OCI-LY3 (cell line): ENCODE data around the gene TNFRSF18.
A peak's percentile ranks its signal among the peaks of the same experiment; 100 is the strongest.

Experiments
- H2AFZ ChIP-seq: fragments of 200-600, 300-600 bp; shearing (Covaris generic); 2 replicates; pipeline ENCODE4 v1.6.0; 2014; ENCODE audit warnings: antibody characterized with exemption, low read depth, low read length
- H3K27ac ChIP-seq: fragments of 200-600, 300-600 bp; sonication (generic); 2 replicates; pipeline ENCODE4 v1.5.1; 2014; ENCODE audit warnings: mild to moderate bottlenecking, low read length, moderate library complexity, mixed read lengths
- H3K27me3 ChIP-seq: fragments of 200-600, 300-600 bp; sonication (generic); 2 replicates; pipeline ENCODE4 v1.6.1; 2014; ENCODE audit warnings: low read depth, low read length, mixed read lengths
- H3K36me3 ChIP-seq: fragments of 200-600, 300-600 bp; sonication (generic); replicated peaks from 2 replicates; pipeline ENCODE3; 2014; ENCODE audit warnings: low read depth, low read length, mixed read lengths
- H3K4me1 ChIP-seq: fragments of 300-600, 200-600 bp; sonication (generic); 2 replicates; pipeline ENCODE4 v1.6.1; 2014; ENCODE audit warnings: low read length, mixed read lengths
- H3K4me2 ChIP-seq: fragments of 200-600, 300-600 bp; sonication (generic); 2 replicates; pipeline ENCODE4 v1.6.1; 2014; ENCODE audit warnings: low read length, mixed read lengths
- H3K4me3 ChIP-seq: fragments of 300-600, 200-600 bp; sonication (generic); 2 replicates; pipeline ENCODE4 v1.5.1; 2014; ENCODE audit warnings: antibody characterized with exemption, mild to moderate bottlenecking, low read length, moderate library complexity
- H3K79me2 ChIP-seq: fragments of 300-600, 200-600 bp; shearing (Covaris generic); 2 replicates; pipeline ENCODE4 v1.6.1; 2014; ENCODE audit warnings: mild to moderate bottlenecking, low read length, mixed read lengths
- H3K9ac ChIP-seq: fragments of 300-600, 200-600 bp; shearing (Covaris generic); 2 replicates; pipeline ENCODE4 v1.6.0; 2014; ENCODE audit warnings: mild to moderate bottlenecking, low read length, moderate library complexity
- H3K9me3 ChIP-seq: fragments of 200-600, 300-600 bp; shearing (Covaris generic); 2 replicates; pipeline ENCODE4 v1.6.1; 2014; ENCODE audit warnings: low read length, mixed read lengths; ENCODE audit not compliant: insufficient read depth
- H4K20me1 ChIP-seq: fragments of 200-600, 300-600 bp; sonication (generic); 2 replicates; pipeline ENCODE4 v1.6.1; 2016; ENCODE audit warnings: low read length, mixed read lengths; ENCODE audit not compliant: insufficient read depth
- EZH2phosphoT487 ChIP-seq: fragments of 200-600 bp; shearing (Covaris generic); IDR thresholded peaks from 2 replicates; pipeline ENCODE4 v1.6.1; 2018; ENCODE audit warnings: antibody characterized with exemption, mixed run types, low read depth
- TF ChIP-seq, protein P1 (sequence below): fragments of 200-600, 300-600 bp; sonication (generic); IDR thresholded peaks from 2 replicates; pipeline ENCODE4 v1.5.1; 2014; ENCODE audit warnings: antibody characterized with exemption, low read length, low read depth

Gene TNFRSF18

DNA sequence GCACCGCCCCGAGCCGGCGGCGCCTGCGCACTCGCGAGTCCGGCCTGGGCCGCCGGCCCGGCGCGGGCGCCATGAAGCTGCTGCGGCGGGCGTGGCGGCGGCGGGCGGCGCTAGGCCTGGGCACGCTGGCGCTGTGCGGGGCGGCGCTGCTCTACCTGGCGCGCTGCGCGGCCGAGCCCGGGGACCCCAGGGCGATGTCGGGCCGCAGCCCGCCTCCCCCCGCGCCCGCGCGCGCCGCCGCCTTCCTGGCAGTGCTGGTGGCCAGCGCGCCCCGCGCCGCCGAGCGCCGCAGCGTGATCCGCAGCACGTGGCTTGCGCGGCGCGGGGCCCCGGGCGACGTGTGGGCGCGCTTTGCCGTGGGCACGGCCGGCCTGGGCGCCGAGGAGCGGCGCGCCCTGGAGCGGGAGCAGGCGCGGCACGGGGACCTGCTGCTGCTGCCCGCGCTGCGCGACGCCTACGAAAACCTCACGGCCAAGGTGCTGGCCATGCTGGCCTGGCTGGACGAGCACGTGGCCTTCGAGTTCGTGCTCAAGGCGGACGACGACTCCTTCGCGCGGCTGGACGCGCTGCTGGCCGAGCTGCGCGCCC, 25.9 kb upstream of the TNFRSF18 start, which contains the start of gene B3GALT6:
Gene B3GALT6 (plus strand): TSS at position 30 of the 588 bp plus-strand sequence. CDS start 42 bp downstream, at position 72.
- Histone ChIP-seq H3K36me3 (peaks cover 40% of the 10 kb centered on the region), H4K20me1 (peaks cover 10% of the 10 kb centered on the region; the same call in 1 of the 2 replicates)

DNA sequence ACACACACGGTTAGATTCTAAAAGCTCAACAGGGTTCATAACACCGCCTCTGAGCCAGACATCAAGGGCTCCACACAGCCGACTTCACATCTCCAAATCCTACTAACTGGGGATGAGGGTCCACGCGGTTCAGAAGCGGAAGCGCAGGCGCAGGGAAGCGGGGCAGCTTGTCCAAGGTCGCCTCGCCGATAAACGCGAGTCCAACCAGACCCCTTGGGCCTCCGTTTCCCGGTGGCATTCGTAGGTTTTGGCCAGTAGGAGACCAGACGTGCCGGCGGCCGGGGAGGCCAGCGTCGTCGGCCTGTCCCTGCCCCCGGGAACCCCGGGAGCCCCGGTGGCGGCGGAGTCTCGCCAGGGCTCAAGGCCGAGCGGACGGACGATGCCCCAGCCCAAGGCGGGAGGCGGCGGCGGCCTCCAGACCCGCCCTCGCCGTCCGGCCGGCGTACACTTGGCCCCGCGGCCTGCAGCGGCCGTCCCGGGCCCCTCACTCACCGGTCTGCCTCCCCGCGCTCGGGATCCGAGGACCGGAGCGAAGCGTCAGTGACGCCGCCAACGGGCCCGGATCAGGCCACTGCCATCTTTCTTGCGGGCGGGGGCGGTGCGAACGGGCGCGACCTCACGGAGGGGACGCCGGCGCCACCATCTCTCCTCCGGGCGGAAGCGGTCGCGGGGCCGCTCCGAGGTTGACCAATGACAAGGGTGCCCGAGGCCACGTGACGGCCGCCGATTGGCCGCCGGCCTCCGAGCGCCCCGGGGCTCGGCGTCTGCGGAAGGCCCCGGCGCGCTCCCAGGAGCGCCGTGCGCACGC, 25.2 kb upstream of the TNFRSF18 start, which contains the start of gene SDF4:
Gene SDF4 (minus strand): TSS at position 602 of the 808 bp plus-strand sequence. CDS start 3,229 bp downstream, outside the sequence.
- peaks cover 16% of the 10 kb centered on the region for H3K4me1 ChIP-seq

More for the DNA sequence above, 25.9 kb upstream of the TNFRSF18 start, which contains the start of gene B3GALT6:
- peak within 1 kb of the TSS; percentile 96 for H3K4me3 ChIP-seq
- H3K4me1 ChIP-seq = peaks cover 16% of the 10 kb centered on the region
- TF ChIP-seq EZH2phosphoT487 = no peak
- TF ChIP-seq, protein P1, sequence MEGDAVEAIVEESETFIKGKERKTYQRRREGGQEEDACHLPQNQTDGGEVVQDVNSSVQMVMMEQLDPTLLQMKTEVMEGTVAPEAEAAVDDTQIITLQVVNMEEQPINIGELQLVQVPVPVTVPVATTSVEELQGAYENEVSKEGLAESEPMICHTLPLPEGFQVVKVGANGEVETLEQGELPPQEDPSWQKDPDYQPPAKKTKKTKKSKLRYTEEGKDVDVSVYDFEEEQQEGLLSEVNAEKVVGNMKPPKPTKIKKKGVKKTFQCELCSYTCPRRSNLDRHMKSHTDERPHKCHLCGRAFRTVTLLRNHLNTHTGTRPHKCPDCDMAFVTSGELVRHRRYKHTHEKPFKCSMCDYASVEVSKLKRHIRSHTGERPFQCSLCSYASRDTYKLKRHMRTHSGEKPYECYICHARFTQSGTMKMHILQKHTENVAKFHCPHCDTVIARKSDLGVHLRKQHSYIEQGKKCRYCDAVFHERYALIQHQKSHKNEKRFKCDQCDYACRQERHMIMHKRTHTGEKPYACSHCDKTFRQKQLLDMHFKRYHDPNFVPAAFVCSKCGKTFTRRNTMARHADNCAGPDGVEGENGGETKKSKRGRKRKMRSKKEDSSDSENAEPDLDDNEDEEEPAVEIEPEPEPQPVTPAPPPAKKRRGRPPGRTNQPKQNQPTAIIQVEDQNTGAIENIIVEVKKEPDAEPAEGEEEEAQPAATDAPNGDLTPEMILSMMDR = no peak
- peaks cover 67% of the 10 kb centered on the region for H3K79me2 ChIP-seq
- no peaks in the 10 kb centered on the region for H3K9me3 ChIP-seq
- peak within 1 kb of the TSS; percentile 94 for H3K4me2 ChIP-seq
- H3K27me3 ChIP-seq = no peaks in the 10 kb centered on the region
- peak within 1 kb of the TSS; percentile 59 for H3K27ac ChIP-seq
- H3K9ac ChIP-seq = peak within 1 kb of the TSS; percentile 94
- H2AFZ ChIP-seq = no peak within 1 kb of the TSS

DNA sequence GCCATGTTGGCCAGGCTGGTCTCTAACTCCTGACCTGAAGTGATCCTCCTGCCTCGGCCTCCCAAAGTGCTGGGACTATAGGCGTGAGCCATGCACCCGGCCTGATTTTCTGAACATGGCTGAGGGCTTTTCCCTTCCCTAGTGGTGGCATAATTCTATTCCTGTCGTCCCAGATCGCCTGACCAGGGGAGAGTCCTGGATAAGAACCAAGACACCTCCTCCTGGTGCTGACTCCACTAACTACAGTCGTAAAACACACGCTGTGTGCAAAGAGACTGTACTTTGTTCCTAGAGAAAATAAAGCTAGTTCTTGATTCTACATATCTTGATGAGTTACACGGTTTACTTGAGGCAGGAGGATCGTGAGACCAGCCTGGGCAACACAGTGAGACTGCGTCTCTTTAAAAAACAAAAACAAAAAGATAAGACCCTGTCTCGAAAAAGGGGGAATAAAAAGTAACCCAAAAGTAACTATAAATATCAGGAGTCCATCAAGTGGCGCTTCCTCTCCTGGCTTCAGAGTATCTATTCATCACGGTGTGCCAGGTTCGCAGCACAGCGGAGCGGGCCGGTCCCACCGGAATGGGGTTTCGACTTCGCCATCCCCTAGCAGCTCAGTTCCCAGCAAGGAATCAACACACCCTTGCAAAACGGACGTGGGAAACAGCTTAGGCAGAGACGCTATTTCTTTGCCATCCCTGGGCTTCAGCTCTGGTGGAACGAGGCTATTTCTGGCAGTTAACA, 24.4 kb upstream of the TNFRSF18 start:
- Histone ChIP-seq H3K27me3 (no peaks in the 10 kb centered on the region), H3K9me3 (no peaks in the 10 kb centered on the region), H3K4me3 (peak overlapping the region; percentile 96), H3K79me2 (peaks cover 82% of the 10 kb centered on the region), H3K27ac (peak overlapping the region; percentile 59), H3K4me1 (peaks cover 16% of the 10 kb centered on the region), H4K20me1 (peaks cover 10% of the 10 kb centered on the region; the same call in 1 of the 2 replicates), H3K36me3 (peaks cover 50% of the 10 kb centered on the region), H3K9ac (peak overlapping the region; percentile 94), H3K4me2 (peak overlapping the region; percentile 94), H2AFZ (no peak overlapping the region)
- TF ChIP-seq, protein P1 = no peak
- TF ChIP-seq EZH2phosphoT487 = no peak

More for the DNA sequence above, 25.2 kb upstream of the TNFRSF18 start, which contains the start of gene SDF4:
- H3K27ac ChIP-seq = peak within 1 kb of the TSS; percentile 59
- peak within 1 kb of the TSS; percentile 94 for H3K9ac ChIP-seq
- peaks cover 43% of the 10 kb centered on the region for H3K36me3 ChIP-seq
- peak within 1 kb of the TSS; percentile 94 for H3K4me2 ChIP-seq
- no peak within 1 kb of the TSS for H2AFZ ChIP-seq
- peaks cover 10% of the 10 kb centered on the region; the same call in 1 of the 2 replicates for H4K20me1 ChIP-seq
- no peaks in the 10 kb centered on the region for H3K9me3 ChIP-seq
- H3K27me3 ChIP-seq = no peaks in the 10 kb centered on the region
- H3K4me3 ChIP-seq = peak within 1 kb of the TSS; percentile 96
- H3K79me2 ChIP-seq = peaks cover 74% of the 10 kb centered on the region
- TF ChIP-seq, protein P1 = no peak
